ENCODE measurements around the gene DCLK2.

GRCh38 chr4:150219841-150220240, 141.6 kb downstream of the DCLK2 start:
- TF ChIP-seq TBP (IDR thresholded peaks at IDR 0.05; ENCODE audit: low read depth, low read length): no peak
- no peak for TF ChIP-seq JUND (IDR thresholded peaks at IDR 0.05; ENCODE audit: low read length)
- TF ChIP-seq, protein P1, sequence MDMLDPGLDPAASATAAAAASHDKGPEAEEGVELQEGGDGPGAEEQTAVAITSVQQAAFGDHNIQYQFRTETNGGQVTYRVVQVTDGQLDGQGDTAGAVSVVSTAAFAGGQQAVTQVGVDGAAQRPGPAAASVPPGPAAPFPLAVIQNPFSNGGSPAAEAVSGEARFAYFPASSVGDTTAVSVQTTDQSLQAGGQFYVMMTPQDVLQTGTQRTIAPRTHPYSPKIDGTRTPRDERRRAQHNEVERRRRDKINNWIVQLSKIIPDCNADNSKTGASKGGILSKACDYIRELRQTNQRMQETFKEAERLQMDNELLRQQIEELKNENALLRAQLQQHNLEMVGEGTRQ (IDR thresholded peaks at IDR 0.05; ENCODE audit: low read length): no peak
- TF ChIP-seq EZH2 (IDR thresholded peaks at IDR 0.05; ENCODE audit: low read depth, low read length, severe bottlenecking): no peak
- TF ChIP-seq, protein P2, sequence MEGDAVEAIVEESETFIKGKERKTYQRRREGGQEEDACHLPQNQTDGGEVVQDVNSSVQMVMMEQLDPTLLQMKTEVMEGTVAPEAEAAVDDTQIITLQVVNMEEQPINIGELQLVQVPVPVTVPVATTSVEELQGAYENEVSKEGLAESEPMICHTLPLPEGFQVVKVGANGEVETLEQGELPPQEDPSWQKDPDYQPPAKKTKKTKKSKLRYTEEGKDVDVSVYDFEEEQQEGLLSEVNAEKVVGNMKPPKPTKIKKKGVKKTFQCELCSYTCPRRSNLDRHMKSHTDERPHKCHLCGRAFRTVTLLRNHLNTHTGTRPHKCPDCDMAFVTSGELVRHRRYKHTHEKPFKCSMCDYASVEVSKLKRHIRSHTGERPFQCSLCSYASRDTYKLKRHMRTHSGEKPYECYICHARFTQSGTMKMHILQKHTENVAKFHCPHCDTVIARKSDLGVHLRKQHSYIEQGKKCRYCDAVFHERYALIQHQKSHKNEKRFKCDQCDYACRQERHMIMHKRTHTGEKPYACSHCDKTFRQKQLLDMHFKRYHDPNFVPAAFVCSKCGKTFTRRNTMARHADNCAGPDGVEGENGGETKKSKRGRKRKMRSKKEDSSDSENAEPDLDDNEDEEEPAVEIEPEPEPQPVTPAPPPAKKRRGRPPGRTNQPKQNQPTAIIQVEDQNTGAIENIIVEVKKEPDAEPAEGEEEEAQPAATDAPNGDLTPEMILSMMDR (IDR thresholded peaks at IDR 0.05; ENCODE audit: control extremely low read depth in 1 of 3, insufficient read depth in 1 of 3, low read depth in 1 of 3, low read length in 3 of 3): no peak
- no peak for TF ChIP-seq POLR2A (IDR thresholded peaks at IDR 0.05; ENCODE audit: control extremely low read depth in 1 of 2, low read depth in 2 of 2, low read length in 2 of 2)
- TF ChIP-seq SP4 (IDR thresholded peaks at IDR 0.05; ENCODE audit: low read length): no peak
- no peak for TF ChIP-seq YY1 (IDR thresholded peaks at IDR 0.05; ENCODE audit: low read depth, low read length)
- TF ChIP-seq POLR2AphosphoS5 (IDR thresholded peaks at IDR 0.05; ENCODE audit: low read depth, low read length): no peak
- no peak for TF ChIP-seq TCF12 (IDR thresholded peaks at IDR 0.05; ENCODE audit: low read depth, low read length)
- no peak for TF ChIP-seq RAD21 (IDR thresholded peaks at IDR 0.05 in 1 of 2, conservative IDR thresholded peaks at IDR 0.05 in 1 of 2; ENCODE audit: low read depth in 2 of 2, low read length in 2 of 2)
- no peak for TF ChIP-seq SRF (IDR thresholded peaks at IDR 0.05; ENCODE audit: low read depth, low read length)
